Erythroblast (primary cell): ENCODE results near the gene GRAMD4.

Experiments
- GATA1 ChIP-seq: IDR thresholded peaks from 2 replicates; pipeline ENCODE4 v1.6.1; 2011; ENCODE audit warnings: low read depth, mild to moderate bottlenecking, control low read depth, low read length, moderate library complexity
- POLR2A ChIP-seq: IDR thresholded peaks from 2 replicates; pipeline ENCODE4 v1.6.1; 2011; ENCODE audit warnings: mild to moderate bottlenecking, low read length

DNA sequence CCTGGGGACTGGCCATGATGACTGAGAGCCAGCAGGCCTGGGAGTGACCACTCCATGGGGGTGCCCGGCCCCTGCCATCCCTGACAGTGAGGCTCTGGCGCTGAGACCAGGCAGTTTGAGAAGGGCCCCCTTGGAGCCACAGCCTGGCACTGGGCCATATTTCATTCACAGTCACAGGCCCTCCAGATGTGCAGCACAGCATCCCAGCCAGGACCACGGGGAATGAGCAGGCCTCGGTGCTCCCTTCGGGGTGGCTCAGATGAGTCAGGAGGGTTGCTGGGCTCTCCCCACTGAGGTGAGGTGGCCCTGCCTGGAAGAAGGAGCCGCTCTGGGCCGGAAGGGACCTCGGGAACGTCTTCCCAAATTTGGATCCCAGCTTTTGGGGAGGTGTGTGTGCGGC, 53.0 kb downstream of the GRAMD4 start:
- no peak for TF ChIP-seq POLR2A
- TF ChIP-seq GATA1 = no peak
